T-helper 1 cell treated with Interleukin-12 subunit alpha and Interleukin-12 subunit beta and Interleukin-4 antibody, amounts not matched to agents 30 ng/mL and 1 ng/mL, for 36 hours (primary cell): Measurements from ENCODE around the gene SORCS1. TPM values are rescaled to one million over a fixed set of nuclear protein-coding genes. Genes with fewer than 3 reads are reported as not detected.

Source experiments
- intact Hi-C: fragments of 100-400 bp; cut with micrococcal nuclease; formaldehyde crosslinking; loops from one replicate; pipeline ENCODE4 v1.15.1; 2024
- total RNA-seq: library from RNA; stranded (reverse); gene quantifications from 2 replicates; pipeline ENCODE4 v1.2.3, GENCODE V29; 2022

The SORCS1 gene
- total RNA-seq, 1 donor from 2014 or later, result not detected

GRCh38 chr10:106746868-106747267, 417.6 kb downstream of the SORCS1 start:
- intact Hi-C loops, result no loop called here

GRCh38 chr10:106741006-106741530, 423.4 kb downstream of the SORCS1 start:
- intact Hi-C loops, result no loop called here

- intact Hi-C loops, result no loop called here
These were observed 424.4 kb downstream of the SORCS1 start for GRCh38 chr10:106740071-106740470.

GRCh38 chr10:106734220-106734619, 430.3 kb downstream of the SORCS1 start:
- intact Hi-C loops, result no loop called here

GRCh38 chr10:106728232-106728631, 436.3 kb downstream of the SORCS1 start:
- intact Hi-C loops, result no loop called here

- intact Hi-C loops, result no loop called here
These were observed 437.3 kb downstream of the SORCS1 start for GRCh38 chr10:106727170-106727569.

GRCh38 chr10:106722524-106722923, 442.0 kb downstream of the SORCS1 start:
- intact Hi-C loops, result no loop called here

- intact Hi-C loops, result no loop called here
These were observed 443.8 kb downstream of the SORCS1 start for GRCh38 chr10:106720683-106721082.

GRCh38 chr10:106716381-106716780, 448.1 kb downstream of the SORCS1 start:
- intact Hi-C loops, result no loop called here

- intact Hi-C loops, result no loop called here
These were observed 449.6 kb downstream of the SORCS1 start for GRCh38 chr10:106714734-106715555.

- intact Hi-C loops, result no loop called here
These were observed 450.7 kb downstream of the SORCS1 start for GRCh38 chr10:106713846-106714245.

GRCh38 chr10:106712988-106713387, 451.5 kb downstream of the SORCS1 start:
- intact Hi-C loops, result no loop called here

- intact Hi-C loops, result no loop called here
These were observed 453.1 kb downstream of the SORCS1 start for GRCh38 chr10:106711313-106711906.

- intact Hi-C loops, result loop anchor here (10.0 kb wide), 1 partner anchor 1476 kb away; no protein-coding TSS in a partner anchor
These were observed 456.0 kb downstream of the SORCS1 start for GRCh38 chr10:106708506-106708905.

GRCh38 chr10:106707657-106708056, 456.8 kb downstream of the SORCS1 start:
- intact Hi-C loops, result loop anchor here (10.0 kb wide), 1 partner anchor 1477 kb away; no protein-coding TSS in a partner anchor

- intact Hi-C loops, result loop anchor here (10.0 kb wide), 1 partner anchor 1479 kb away; no protein-coding TSS in a partner anchor
These were observed 458.4 kb downstream of the SORCS1 start for GRCh38 chr10:106706127-106706526.

GRCh38 chr10:106705681-106706100, 458.8 kb downstream of the SORCS1 start:
- intact Hi-C loops, result loop anchor here (10.0 kb wide), 1 partner anchor 1479 kb away; no protein-coding TSS in a partner anchor

GRCh38 chr10:106696239-106696638, 468.3 kb downstream of the SORCS1 start:
- intact Hi-C loops, result no loop called here

GRCh38 chr10:106694696-106695095, 469.8 kb downstream of the SORCS1 start:
- intact Hi-C loops, result no loop called here

- intact Hi-C loops, result no loop called here
These were observed 482.3 kb downstream of the SORCS1 start for GRCh38 chr10:106682175-106682574.

- intact Hi-C loops, result no loop called here
These were observed 484.4 kb downstream of the SORCS1 start for GRCh38 chr10:106680061-106680460.

- intact Hi-C loops, result no loop called here
These were observed 485.2 kb downstream of the SORCS1 start for GRCh38 chr10:106679314-106679713.
